Stimulated activated naive CD4-positive, alpha-beta T cell (primary cell): Measurements from ENCODE around the gene HEXD.
"Not testable (repeated sequence)": the region's sequence is repeated elsewhere in the genome, so short reads cannot be mapped to it uniquely, and the experiment has no call there.

Experiments
- DNase-seq, 6 experiments: peaks; one replicate each; lab custom pipeline; 2025; lab: John Stamatoyannopoulos, UW

The HEXD gene

DNA sequence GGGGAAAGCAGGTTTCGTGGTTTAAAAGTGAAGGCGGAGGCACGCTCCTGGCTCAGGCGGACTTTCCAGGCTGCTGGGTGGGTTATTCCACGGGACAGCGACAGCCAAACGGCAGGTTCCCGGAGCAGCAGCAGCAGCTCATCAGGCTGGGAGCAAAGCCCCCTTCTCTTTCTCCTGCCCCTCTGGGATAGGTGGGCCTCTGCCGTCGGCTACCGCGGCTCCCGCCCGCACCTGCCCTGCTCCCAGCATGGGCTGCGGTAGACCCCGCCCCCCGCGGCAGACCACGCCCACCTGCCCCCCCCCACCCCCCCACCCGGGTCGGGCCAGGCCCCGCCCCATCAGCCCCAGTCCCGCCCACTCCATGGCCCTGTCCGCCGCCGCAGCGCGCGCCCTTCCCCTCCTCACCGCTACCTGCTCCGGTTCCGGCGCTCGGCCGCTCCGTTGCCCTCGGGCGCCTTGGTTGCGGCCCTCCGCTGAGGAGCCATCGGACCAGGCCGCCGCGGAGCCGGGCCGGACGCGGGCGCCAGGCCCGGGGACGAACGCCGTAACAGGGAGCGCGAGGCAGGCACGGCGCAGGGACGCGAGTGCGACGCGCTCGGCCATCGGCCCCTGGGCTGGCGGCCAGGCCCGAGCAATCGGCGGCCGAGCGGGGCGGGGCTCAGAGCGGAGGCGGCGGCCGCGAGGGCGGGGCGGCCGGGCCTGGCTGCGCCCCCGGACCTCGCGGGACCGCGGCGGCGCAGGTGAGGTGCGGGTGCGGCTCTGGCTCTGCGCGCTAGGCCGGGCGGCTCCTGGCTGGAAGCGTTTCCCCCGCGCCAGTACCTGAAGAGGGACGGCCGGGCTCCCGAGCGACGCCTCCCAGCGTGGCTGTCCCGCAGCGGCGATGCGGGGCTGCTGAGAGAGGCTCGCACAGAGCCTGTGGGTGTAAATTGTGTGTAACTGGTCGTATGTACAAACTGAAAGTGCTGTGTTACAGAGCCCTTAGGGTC, at the start of gene HEXD, which contains the start of gene OGFOD3:
Gene HEXD (plus strand): TSS at position 347 of the 986 bp plus-strand sequence. CDS start 1,453 bp downstream, outside the sequence.
Gene OGFOD3 (minus strand): TSS at position 586 of the 986 bp plus-strand sequence. CDS start 101 bp downstream, at position 485.
- DNase-seq, result peak; percentile 79 to 99 (median 92)

GRCh38 chr17:82369211-82369610, 48.9 kb upstream of the HEXD start:
- no peak for DNase-seq

DNA sequence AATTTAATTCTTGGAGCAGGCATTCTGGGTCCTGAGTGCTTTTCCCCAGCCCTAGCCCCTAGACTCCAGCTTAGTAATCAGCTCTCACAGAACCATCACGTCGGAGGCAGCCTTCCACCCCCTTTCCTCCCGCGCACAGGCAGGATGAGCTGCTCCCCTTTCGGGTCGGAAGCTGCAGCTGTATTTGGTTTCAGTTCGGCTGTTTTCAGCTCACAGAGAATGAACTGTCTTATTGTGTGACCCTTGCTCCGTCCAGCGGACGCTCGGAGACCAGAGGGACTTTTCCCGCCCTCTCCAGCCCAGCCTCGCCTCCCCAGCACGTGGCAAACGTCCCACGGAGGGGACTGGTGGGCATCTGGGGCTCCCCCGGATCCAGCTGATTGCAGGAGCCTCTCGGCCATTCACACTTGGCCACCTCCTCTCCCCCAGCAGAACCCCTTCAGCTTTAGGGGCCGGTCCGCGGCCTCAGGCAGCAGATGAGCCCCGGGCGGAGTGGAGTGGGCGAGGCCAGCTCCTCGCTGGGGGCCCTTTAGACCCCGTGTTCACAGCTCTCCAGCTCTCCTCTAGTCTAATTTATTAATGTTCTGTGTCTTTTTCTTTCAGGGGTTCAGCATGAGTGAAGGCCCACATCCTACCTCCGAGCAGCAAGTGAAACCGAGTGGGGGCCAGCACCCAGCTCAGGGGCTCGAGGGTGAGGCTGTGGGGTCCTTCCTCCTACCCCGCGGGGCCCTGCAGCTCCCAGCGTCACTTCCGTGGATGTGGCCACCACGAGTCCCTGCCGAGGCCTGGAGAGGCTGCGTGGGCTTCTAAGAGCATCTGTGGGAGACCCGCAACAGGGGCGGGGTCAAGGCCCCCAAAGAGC, 47.4 kb upstream of the HEXD start:
- DNase-seq, result peak in 2 of 6 experiments; percentile 13 to 16

- DNase-seq, result no peak
These were observed 46.6 kb upstream of the HEXD start, which contains the start of gene UTS2R for GRCh38 chr17:82371333-82372248. Gene UTS2R (plus strand): TSS chr17:82371765. CDS start chr17:82374325, 2,560 bp downstream.

DNA sequence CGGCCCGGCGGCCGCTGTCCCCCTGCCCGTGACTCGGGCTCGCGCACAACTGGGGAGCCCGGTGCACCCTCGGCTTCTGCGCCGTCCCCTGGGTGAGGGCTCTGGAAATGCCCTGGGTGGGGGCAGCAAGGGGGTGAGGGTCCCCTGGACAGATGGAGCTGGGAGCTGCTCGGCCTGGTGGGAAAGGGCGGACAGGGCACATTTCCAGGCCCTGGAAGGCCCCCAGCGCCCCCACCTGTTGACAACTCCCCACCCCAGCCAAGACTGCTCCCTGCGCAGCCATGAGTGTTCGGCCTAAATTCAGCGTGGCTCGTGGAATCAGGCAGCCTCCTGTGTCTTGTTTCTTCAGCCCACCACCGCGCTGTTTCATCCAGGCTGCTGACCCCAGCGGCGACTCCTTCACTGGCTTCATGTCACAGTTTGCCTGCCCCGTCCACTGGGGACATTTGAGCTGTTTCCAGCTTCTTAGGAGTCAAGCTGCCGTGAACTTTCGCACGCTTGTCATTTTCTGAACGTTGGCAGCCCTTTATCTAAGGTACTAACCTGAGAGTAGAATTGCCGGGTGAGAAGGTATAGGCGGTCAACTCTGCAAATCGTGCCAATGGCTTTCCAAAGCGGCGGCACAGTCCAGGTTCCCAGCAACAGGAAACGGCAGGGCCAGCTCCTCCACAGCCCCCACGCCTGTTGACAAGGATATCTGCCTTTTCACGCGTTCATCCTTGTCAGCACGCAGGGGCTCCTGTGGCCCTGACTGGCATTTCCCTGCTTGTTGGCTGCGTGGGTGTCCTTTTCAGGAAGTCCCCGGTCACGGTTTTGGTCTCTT, 45.7 kb upstream of the HEXD start:
- no peak for DNase-seq

GRCh38 chr17:82373072-82373452, 45.1 kb upstream of the HEXD start:
- DNase-seq, result not testable (repeated sequence)

GRCh38 chr17:82373731-82374625, 44.2 kb upstream of the HEXD start:
- no peak for DNase-seq

DNA sequence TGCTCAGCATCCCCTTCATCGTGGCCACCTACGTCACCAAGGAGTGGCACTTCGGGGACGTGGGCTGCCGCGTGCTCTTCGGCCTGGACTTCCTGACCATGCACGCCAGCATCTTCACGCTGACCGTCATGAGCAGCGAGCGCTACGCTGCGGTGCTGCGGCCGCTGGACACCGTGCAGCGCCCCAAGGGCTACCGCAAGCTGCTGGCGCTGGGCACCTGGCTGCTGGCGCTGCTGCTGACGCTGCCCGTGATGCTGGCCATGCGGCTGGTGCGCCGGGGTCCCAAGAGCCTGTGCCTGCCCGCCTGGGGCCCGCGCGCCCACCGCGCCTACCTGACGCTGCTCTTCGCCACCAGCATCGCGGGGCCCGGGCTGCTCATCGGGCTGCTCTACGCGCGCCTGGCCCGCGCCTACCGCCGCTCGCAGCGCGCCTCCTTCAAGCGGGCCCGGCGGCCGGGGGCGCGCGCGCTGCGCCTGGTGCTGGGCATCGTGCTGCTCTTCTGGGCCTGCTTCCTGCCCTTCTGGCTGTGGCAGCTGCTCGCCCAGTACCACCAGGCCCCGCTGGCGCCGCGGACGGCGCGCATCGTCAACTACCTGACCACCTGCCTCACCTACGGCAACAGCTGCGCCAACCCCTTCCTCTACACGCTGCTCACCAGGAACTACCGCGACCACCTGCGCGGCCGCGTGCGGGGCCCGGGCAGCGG, 43.4 kb upstream of the HEXD start:
- no peak for DNase-seq

DNA sequence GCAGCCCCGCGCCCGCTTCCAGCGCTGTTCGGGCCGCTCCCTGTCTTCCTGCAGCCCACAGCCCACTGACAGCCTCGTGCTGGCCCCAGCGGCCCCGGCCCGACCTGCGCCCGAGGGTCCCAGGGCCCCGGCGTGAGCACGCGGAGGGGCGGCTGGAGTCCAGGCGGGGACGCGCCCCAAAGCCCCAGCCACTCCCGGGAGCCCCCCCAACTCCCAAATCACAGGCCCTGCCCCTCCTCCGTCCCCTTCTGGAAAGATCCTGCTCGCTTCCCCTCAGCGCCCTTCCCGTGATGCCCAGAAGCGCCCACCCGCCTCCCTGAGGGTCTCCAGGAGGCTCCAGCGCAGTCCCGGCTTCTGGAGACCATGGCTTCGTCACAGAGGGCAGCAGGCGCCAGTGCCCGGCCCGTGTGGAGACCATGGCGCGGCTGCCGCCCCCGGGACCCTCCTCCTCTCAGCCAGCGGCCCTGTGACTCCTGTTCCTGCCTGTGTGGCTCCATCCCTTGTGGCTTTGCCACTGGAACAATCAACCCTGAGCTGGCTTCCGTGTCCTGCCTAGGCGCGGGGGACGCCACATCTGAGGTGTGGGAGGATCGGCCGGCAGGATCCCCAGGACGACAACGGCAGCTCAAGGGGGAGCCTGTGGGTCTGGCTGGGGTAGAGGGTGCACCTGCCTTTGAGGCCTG, 42.6 kb upstream of the HEXD start:
- no peak for DNase-seq

GRCh38 chr17:82376042-82376730, 42.0 kb upstream of the HEXD start:
- DNase-seq, result no peak

GRCh38 chr17:82377294-82377693, 40.9 kb upstream of the HEXD start:
- DNase-seq, result not testable (repeated sequence)

GRCh38 chr17:82377924-82378740, 40.0 kb upstream of the HEXD start:
- no peak for DNase-seq

DNA sequence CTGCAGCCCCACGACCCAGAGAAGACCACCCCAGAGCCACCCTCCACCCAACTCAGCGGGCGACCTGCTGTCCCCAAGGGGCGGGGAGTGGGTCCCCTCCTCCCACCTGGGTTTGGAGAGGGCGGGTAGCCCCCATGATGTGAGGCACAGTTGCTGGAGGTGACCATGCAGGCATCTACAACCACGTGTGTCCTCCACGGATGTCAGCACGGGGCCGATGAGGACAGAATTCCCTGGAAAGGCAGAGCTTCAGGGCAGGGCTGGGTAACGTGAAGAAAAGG, 39.5 kb upstream of the HEXD start:
- DNase-seq, result no peak

GRCh38 chr17:82380860-82381702, 37.1 kb upstream of the HEXD start:
- no peak for DNase-seq

DNA sequence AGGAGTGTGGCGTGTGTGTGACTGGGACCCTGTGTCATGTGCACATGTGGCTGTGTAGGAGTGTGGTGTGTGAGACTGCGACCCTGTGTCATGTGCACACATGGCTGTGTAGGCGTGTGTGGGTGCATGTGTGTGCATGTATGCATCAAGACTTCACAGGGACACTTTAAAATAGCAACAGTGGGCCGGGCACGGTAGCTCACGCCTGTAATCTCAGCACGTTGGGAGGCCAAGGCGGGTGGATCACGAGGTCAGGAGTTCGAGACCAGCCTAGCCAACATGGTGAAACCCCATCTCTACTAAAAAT, 36.5 kb upstream of the HEXD start:
- DNase-seq, result not testable (repeated sequence)
